B cell (primary cell): Measurements from ENCODE around the gene PIK3AP1. TPM values are rescaled to one million over a fixed set of nuclear protein-coding genes. Genes with fewer than 3 reads are reported as not detected.
A peak's percentile ranks its signal among the peaks of the same experiment; 100 is the strongest.

Experiments used
- ATAC-seq: fragments of 200-7000 bp; cut with Tn5 transposase; one replicate; pipeline ENCODE4 v1.10.0; 2021; ENCODE audit warnings: low read depth, mild to moderate bottlenecking, moderate number of reproducible peaks, moderate library complexity
- CTCF ChIA-PET: fragments of 350-600 bp; sonication (Branson Sonifier 250); formaldehyde crosslinking; loops from one replicate; lab custom pipeline; 2021; ENCODE audit warnings: antibody characterized with exemption, inconsistent platforms; lab: Charles Lee
- POLR2A ChIA-PET: fragments of 350-600 bp; sonication (Branson Sonifier 250); formaldehyde crosslinking; loops from one replicate; lab custom pipeline; 2021; ENCODE audit warnings: antibody characterized with exemption; lab: Charles Lee
- DNase-seq: peaks from one replicate; pipeline ENCODE4 v3.0.0; 2013
- H2AFZ ChIP-seq: 2 replicates; pipeline ENCODE4 v1.6.1; 2012; ENCODE audit warnings: mild to moderate bottlenecking, low read depth, low read length; ENCODE audit not compliant: insufficient read depth, poor library complexity, severe bottlenecking
- H3K27ac ChIP-seq, 2 donors: 1 replicate in 1 of 2; 2 replicates in 1 of 2; pipeline ENCODE4 v1.5.1; 2012 to 2013; ENCODE audit warnings: low read length in 2 of 2, mild to moderate bottlenecking in 2 of 2, moderate library complexity in 1 of 2
- H3K27me3 ChIP-seq, 4 experiments: fragments of 200-600 bp in 1 of 4; sonication (generic) in 1 of 4; replicated peaks in 1 of 4; 1 replicate in 2 of 4; 2 replicates in 2 of 4; pipeline versions ENCODE4 v1.6.1 to v1.7.0; 2013 to 2016; ENCODE audit warnings: low read length in 3 of 4, mild to moderate bottlenecking in 2 of 4, mixed read lengths in 1 of 4, moderate library complexity in 1 of 4; ENCODE audit not compliant: insufficient read depth in 4 of 4, control insufficient read depth in 3 of 4; ENCODE audit errors: control extremely low read depth in 1 of 4
- H3K36me3 ChIP-seq, 2 experiments: replicated peaks in 1 of 2; 1 replicate in 1 of 2; 2 replicates in 1 of 2; pipeline versions ENCODE4 v1.6.1 to v1.7.1; 2013; ENCODE audit warnings: low read length in 1 of 2; ENCODE audit not compliant: insufficient read depth in 2 of 2, control insufficient read depth in 1 of 2; ENCODE audit errors: control extremely low read depth in 1 of 2, extremely low read depth in 1 of 2
- H3K4me1 ChIP-seq, 2 donors: fragments of 200-600 bp in 1 of 2; sonication (generic) in 1 of 2; 1 replicate in 1 of 2; 2 replicates in 1 of 2; pipeline versions ENCODE4 v1.5.1 to v1.6.1; 2013 to 2017; ENCODE audit warnings: low read length in 2 of 2; ENCODE audit not compliant: control insufficient read depth in 2 of 2, insufficient read depth in 2 of 2
- H3K4me2 ChIP-seq: replicated peaks from 2 replicates; pipeline ENCODE3; 2012; ENCODE audit warnings: mild to moderate bottlenecking, low read depth, low read length; ENCODE audit not compliant: poor library complexity, severe bottlenecking
- H3K4me3 ChIP-seq, 5 experiments: fragments of 200-600 bp in 1 of 5; sonication (generic) in 1 of 5; 1 replicate in 3 of 5; 2 replicates in 2 of 5; pipeline versions ENCODE4 v1.5.1 to v1.7.0; 2011 to 2016; ENCODE audit warnings: low read length in 4 of 5, mild to moderate bottlenecking in 4 of 5, low read depth in 2 of 5, control low read depth in 1 of 5, moderate library complexity in 1 of 5; ENCODE audit not compliant: insufficient read depth in 1 of 5; ENCODE audit errors: control extremely low read depth in 1 of 5, extremely low read depth in 1 of 5
- H3K79me2 ChIP-seq: fragments of 200-600 bp; sonication (generic); one replicate; pipeline ENCODE4 v1.6.0; 2016; ENCODE audit warnings: low read length; ENCODE audit not compliant: control insufficient read depth, insufficient read depth
- H3K9ac ChIP-seq: fragments of 200-600 bp; sonication (generic); 2 replicates; pipeline ENCODE4 v1.6.1; 2017; ENCODE audit warnings: mild to moderate bottlenecking, low read length, moderate library complexity
- H3K9me3 ChIP-seq, 3 donors: one replicate each; pipeline versions ENCODE4 v1.6.1 to v1.7.1; 2013; ENCODE audit warnings: low read length in 2 of 3; ENCODE audit not compliant: control insufficient read depth in 2 of 3, insufficient read depth in 1 of 3; ENCODE audit errors: control extremely low read depth in 1 of 3
- H4K20me1 ChIP-seq: 2 replicates; pipeline ENCODE4 v1.6.0; 2012; ENCODE audit warnings: mild to moderate bottlenecking, low read length; ENCODE audit not compliant: insufficient read depth, control insufficient read depth, poor library complexity, severe bottlenecking
- H3K27ac Mint-ChIP-seq: one replicate; pipeline ENCODE4 v1.8.0; 2021; ENCODE audit warnings: mixed read lengths
- H3K27me3 Mint-ChIP-seq: one replicate; pipeline ENCODE4 v1.8.0; 2021; ENCODE audit warnings: mixed read lengths
- H3K4me1 Mint-ChIP-seq: one replicate; pipeline ENCODE4 v1.8.0; 2021; ENCODE audit warnings: mixed read lengths
- H3K4me3 Mint-ChIP-seq: one replicate; pipeline ENCODE4 v1.8.0; 2021; ENCODE audit warnings: mixed read lengths
- H3K9me3 Mint-ChIP-seq: one replicate; pipeline ENCODE4 v1.8.0; 2022; ENCODE audit warnings: mixed read lengths; ENCODE audit not compliant: insufficient read depth
- EZH2 ChIP-seq: IDR thresholded peaks from 2 replicates; pipeline ENCODE4 v1.6.1; 2012; ENCODE audit warnings: borderline replicate concordance, low read depth, mild to moderate bottlenecking, moderate library complexity, low read length; ENCODE audit not compliant: insufficient read depth, poor library complexity, severe bottlenecking
- WGBS: methylation state at CpG from one replicate; pipeline ENCODE4 v1.1.5; 2013; ENCODE audit warnings: missing lambda C conversion rate; ENCODE audit not compliant: insufficient coverage; 5-methylcytosine and 5-hydroxymethylcytosine counted together
- intact Hi-C: fragments of 100-400 bp; cut with micrococcal nuclease; formaldehyde crosslinking; loops from one replicate; pipeline ENCODE4 v1.10.0; 2022
- polyA plus RNA-seq: library from polyadenylated mRNA; depleted of rRNA; stranded (reverse); fragments of >200 nt; gene quantifications from 2 replicates; pipeline ENCODE4 v1.2.3, GENCODE V29; 2012
- total RNA-seq, 2 donors: library from RNA; stranded (reverse); fragments of 120-200 nt in 1 of 2; gene quantifications; 1 replicate in 1 of 2; 2 replicates in 1 of 2; pipeline versions ENCODE4 v1.2.3 to v1.2.4, GENCODE V29; 2013 to 2022
- TF ChIP-seq, protein P1 (sequence below): fragments of 200-600 bp; IDR thresholded peaks from one replicate; pipeline ENCODE4 v1.8.0; 2022; ENCODE audit warnings: antibody characterized with exemption, mild to moderate bottlenecking

The PIK3AP1 gene
- total and polyA plus RNA-seq, 2 donors (not counting 1 experiment from before 2014, with no cell fraction given), result 125 to 130 TPM

- DNase-seq, result no peak
- peak overlapping the region; percentile 32 for H3K4me3 Mint-ChIP-seq
- H3K79me2 ChIP-seq, result peaks cover 100% of the 10 kb centered on the region
- POLR2A ChIA-PET, result interaction anchor here (1.7 kb wide), 1 partner anchor 14 kb away, joined by 3 read pairs; no protein-coding TSS in a partner anchor
- peak overlapping the region; percentile 78 for H3K4me2 ChIP-seq
- no peak overlapping the region for H3K9ac ChIP-seq
- intact Hi-C loops, result no loop called here
- H3K4me1 Mint-ChIP-seq, result peaks cover 90% of the 10 kb centered on the region
- H3K9me3 ChIP-seq, result no peaks in the 10 kb centered on the region
- no peak for ATAC-seq
- CTCF ChIA-PET, result interaction anchor here (2.0 to 7.3 kb wide), 2 partner anchors 24 to 53 kb away, joined by 5 to 33 read pairs; no protein-coding TSS in a partner anchor
- H3K27me3 Mint-ChIP-seq, result no peaks in the 10 kb centered on the region
- no peaks in the 10 kb centered on the region for H3K27me3 ChIP-seq
- no peak overlapping the region for H2AFZ ChIP-seq
- no peaks in the 10 kb centered on the region for H3K9me3 Mint-ChIP-seq
- peak overlapping the region in 1 of 2 donors; percentile 92 for H3K27ac ChIP-seq
- H3K4me3 ChIP-seq, result no peak overlapping the region
- TF ChIP-seq, protein P1, sequence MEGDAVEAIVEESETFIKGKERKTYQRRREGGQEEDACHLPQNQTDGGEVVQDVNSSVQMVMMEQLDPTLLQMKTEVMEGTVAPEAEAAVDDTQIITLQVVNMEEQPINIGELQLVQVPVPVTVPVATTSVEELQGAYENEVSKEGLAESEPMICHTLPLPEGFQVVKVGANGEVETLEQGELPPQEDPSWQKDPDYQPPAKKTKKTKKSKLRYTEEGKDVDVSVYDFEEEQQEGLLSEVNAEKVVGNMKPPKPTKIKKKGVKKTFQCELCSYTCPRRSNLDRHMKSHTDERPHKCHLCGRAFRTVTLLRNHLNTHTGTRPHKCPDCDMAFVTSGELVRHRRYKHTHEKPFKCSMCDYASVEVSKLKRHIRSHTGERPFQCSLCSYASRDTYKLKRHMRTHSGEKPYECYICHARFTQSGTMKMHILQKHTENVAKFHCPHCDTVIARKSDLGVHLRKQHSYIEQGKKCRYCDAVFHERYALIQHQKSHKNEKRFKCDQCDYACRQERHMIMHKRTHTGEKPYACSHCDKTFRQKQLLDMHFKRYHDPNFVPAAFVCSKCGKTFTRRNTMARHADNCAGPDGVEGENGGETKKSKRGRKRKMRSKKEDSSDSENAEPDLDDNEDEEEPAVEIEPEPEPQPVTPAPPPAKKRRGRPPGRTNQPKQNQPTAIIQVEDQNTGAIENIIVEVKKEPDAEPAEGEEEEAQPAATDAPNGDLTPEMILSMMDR, result no peak
- no peak for TF ChIP-seq EZH2
- H3K27ac Mint-ChIP-seq, result peak overlapping the region; percentile 48
- H3K4me1 ChIP-seq, result peaks cover 89 to 90% of the 10 kb centered on the region in 2 donors
- peaks cover 50% of the 10 kb centered on the region for H4K20me1 ChIP-seq
- H3K36me3 ChIP-seq, result peaks cover 6 to 39% of the 10 kb centered on the region in 2 experiments
- WGBS, result no CpG with 5 or more reads among the region's 3 CpGs
Measured at GRCh38 chr10:96693431-96693830, 26.9 kb downstream of the PIK3AP1 start.

DNA sequence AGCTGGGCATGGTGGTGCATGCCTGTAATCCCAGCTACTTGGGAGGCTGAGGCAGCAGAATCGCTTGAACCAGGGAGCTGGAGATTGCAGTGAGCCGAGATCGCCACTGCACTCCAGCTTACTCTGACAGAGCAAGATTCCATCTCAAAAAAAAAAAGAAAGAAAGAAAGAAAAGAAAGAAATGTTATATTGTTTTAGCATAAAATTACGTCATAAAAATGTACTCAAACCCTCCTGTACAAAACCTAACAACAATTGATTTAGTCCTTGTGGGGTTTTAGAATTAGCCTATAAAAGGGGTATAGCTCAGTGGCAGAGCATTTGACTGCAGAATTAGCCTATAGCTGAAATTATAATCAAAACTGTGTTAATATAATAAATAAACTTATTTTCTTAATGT is 27.9 kb downstream of the PIK3AP1 start:
- CTCF ChIA-PET, result interaction anchor here (1.5 to 7.3 kb wide), 6 partner anchors 12 to 52 kb away, joined by 3 to 33 read pairs (median 5); no protein-coding TSS in a partner anchor
- H2AFZ ChIP-seq, result no peak overlapping the region
- Mint-ChIP-seq H3K27ac (no peak overlapping the region), H3K9me3 (no peaks in the 10 kb centered on the region), H3K27me3 (no peaks in the 10 kb centered on the region), H3K4me1 (peaks cover 90% of the 10 kb centered on the region), H3K4me3 (no peak overlapping the region)
- no peak for TF ChIP-seq EZH2
- TF ChIP-seq, protein P1, result no peak
- no peak overlapping the region for H3K9ac ChIP-seq
- ATAC-seq (no peak), DNase-seq (no peak)
- peaks cover 6 to 39% of the 10 kb centered on the region in 2 experiments for H3K36me3 ChIP-seq
- H3K9me3 ChIP-seq, result no peaks in the 10 kb centered on the region
- H3K27ac ChIP-seq, result no peak overlapping the region
- H3K4me2 ChIP-seq, result no peak overlapping the region
- peaks cover 55% of the 10 kb centered on the region for H4K20me1 ChIP-seq
- intact Hi-C loops, result no loop called here
- peaks cover 88 to 89% of the 10 kb centered on the region in 2 donors for H3K4me1 ChIP-seq
- H3K4me3 ChIP-seq, result no peak overlapping the region
- POLR2A ChIA-PET, result interaction anchor here (0.7 to 0.8 kb wide), 2 partner anchors 8 to 14 kb away, joined by 3 read pairs; no protein-coding TSS in a partner anchor
- H3K79me2 ChIP-seq, result peaks cover 100% of the 10 kb centered on the region
- H3K27me3 ChIP-seq, result no peaks in the 10 kb centered on the region
- WGBS, result no CpG with 5 or more reads among the region's 4 CpGs
